Medulla oblongata (tissue), 1 donor: ENCODE measurements around the gene GUCY1A1.

Source experiments
- DNase-seq: peaks from one replicate; pipeline ENCODE4 v3.0.0-alpha.2; 2015; ENCODE audit errors: extremely low spot score

The GUCY1A1 gene

GRCh38 chr4:155738548-155738947, 71.9 kb downstream of the GUCY1A1 start:
- DNase-seq: no peak

- no peak for DNase-seq
Observed at GRCh38 chr4:155741546-155741945, 74.9 kb downstream of the GUCY1A1 start.

- DNase-seq: no peak
Observed at GRCh38 chr4:155742310-155743015, 75.8 kb downstream of the GUCY1A1 start.

GRCh38 chr4:155745984-155746383, 79.3 kb downstream of the GUCY1A1 start:
- DNase-seq: no peak

- no peak for DNase-seq
Observed at GRCh38 chr4:155748039-155748438, 81.4 kb downstream of the GUCY1A1 start.

GRCh38 chr4:155749041-155749440, 82.4 kb downstream of the GUCY1A1 start:
- no peak for DNase-seq

GRCh38 chr4:155751569-155751968, 84.9 kb downstream of the GUCY1A1 start:
- DNase-seq: no peak

GRCh38 chr4:155757745-155758265, 91.2 kb downstream of the GUCY1A1 start:
- DNase-seq: no peak

- peak; percentile 98 for DNase-seq
Observed at GRCh38 chr4:155758481-155759371, 92.1 kb downstream of the GUCY1A1 start, which contains the start of gene GUCY1B1. Gene GUCY1B1 (plus strand): TSS chr4:155759021. CDS start chr4:155759141, 120 bp downstream.

- DNase-seq: peak; percentile 33
Observed at GRCh38 chr4:155759372-155760252, 93.0 kb downstream of the GUCY1A1 start.

GRCh38 chr4:155761047-155761446, 94.4 kb downstream of the GUCY1A1 start:
- no peak for DNase-seq

GRCh38 chr4:155761916-155762315, 95.3 kb downstream of the GUCY1A1 start:
- no peak for DNase-seq

GRCh38 chr4:155762334-155762733, 95.7 kb downstream of the GUCY1A1 start:
- no peak for DNase-seq

- DNase-seq: no peak
Observed at GRCh38 chr4:155763551-155763950, 96.9 kb downstream of the GUCY1A1 start.

GRCh38 chr4:155765149-155765548, 98.5 kb downstream of the GUCY1A1 start:
- DNase-seq: no peak

GRCh38 chr4:155766622-155767021, 100.0 kb downstream of the GUCY1A1 start:
- no peak for DNase-seq

- DNase-seq: no peak
Observed at GRCh38 chr4:155768370-155768769, 101.7 kb downstream of the GUCY1A1 start.

GRCh38 chr4:155769090-155769489, 102.4 kb downstream of the GUCY1A1 start:
- DNase-seq: peak; percentile 16

- DNase-seq: no peak
Observed at GRCh38 chr4:155772459-155773195, 106.0 kb downstream of the GUCY1A1 start.

GRCh38 chr4:155773196-155773800, 106.7 kb downstream of the GUCY1A1 start:
- DNase-seq: no peak
